Effector CD4-positive, alpha-beta T cell (primary cell): ENCODE results near the gene OR1E2. TPM values are rescaled to one million over a fixed set of nuclear protein-coding genes. Genes with fewer than 3 reads are reported as not detected.
"Not testable (repeated sequence)": the region's sequence is repeated elsewhere in the genome, so short reads cannot be mapped to it uniquely, and the experiment has no call there.

ENCODE experiments used
- DNase-seq: peaks from one replicate; pipeline ENCODE4 v3.0.0-alpha.2; 2020
- total RNA-seq: gene quantifications from one replicate; lab custom pipeline; 2026; lab: John Stamatoyannopoulos, UW

Gene OR1E2, protein sequence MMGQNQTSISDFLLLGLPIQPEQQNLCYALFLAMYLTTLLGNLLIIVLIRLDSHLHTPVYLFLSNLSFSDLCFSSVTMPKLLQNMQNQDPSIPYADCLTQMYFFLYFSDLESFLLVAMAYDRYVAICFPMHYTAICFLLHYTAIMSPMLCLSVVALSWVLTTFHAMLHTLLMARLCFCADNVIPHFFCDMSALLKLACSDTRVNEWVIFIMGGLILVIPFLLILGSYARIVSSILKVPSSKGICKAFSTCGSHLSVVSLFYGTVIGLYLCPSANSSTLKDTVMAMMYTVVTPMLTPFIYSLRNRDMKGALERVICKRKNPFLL
- total RNA-seq, result not detected

DNA sequence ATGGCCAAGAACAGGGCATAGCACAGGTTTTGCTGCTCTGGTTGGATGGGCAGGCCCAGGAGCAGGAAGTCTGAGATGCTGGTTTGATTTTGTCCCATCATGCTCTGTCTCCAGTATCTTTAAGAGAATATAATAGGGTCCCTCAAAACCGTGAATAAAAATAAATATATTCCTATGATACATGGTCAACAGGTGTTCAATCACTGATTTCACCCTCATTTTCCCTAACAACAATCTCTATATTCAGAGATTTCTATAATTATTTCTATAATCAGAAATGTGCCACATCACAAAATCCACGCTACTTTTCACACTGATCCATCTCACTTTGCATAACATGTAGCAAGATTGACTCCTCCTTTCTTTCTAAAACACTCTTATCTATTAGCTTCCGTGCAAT, at the start of gene OR1E2:
Gene OR1E2, minus strand, starts transcription at position 101 of the 400 bp plus-strand sequence. Its CDS starts 0 bp downstream, at position 101.
- DNase-seq, result no peak

DNA sequence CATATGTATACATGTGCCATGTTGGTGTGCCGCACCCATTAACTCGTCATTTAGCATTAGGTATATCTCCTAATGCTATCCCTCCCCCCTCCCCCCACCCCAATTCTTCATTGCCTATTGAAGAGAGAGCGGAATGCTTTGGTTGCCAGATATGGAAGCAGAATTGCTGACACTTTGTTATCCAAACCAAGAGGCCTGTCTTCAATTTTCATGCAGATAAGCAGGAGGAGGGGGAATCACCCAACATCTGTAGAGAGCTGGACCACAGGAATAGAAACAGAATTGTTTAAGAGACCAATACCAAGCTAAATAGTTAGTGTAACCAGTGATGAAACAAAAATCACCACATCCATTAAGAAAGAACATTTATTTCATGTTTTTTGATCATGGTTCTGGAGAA, 49.2 kb upstream of the OR1E2 start:
- no peak for DNase-seq

DNA sequence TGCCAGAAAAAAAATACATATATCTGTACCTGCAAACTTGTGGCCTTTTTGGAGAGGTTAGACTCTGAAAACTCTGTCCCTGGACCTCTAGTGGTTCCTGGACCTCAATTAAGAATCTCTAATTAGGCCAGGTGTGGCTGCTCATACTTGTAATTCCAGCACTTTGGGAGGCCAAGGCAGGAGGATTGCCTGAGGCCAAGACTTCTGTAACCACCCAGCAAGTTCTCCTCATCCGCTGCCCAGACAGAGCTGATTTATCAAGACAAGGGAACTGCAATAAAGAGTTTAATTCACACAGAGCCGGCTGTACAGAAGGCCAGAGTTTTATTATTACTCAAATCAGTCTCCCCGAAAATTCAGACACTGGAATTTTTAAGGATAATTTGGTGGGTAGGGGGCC, 46.3 kb upstream of the OR1E2 start:
- no peak for DNase-seq

DNA sequence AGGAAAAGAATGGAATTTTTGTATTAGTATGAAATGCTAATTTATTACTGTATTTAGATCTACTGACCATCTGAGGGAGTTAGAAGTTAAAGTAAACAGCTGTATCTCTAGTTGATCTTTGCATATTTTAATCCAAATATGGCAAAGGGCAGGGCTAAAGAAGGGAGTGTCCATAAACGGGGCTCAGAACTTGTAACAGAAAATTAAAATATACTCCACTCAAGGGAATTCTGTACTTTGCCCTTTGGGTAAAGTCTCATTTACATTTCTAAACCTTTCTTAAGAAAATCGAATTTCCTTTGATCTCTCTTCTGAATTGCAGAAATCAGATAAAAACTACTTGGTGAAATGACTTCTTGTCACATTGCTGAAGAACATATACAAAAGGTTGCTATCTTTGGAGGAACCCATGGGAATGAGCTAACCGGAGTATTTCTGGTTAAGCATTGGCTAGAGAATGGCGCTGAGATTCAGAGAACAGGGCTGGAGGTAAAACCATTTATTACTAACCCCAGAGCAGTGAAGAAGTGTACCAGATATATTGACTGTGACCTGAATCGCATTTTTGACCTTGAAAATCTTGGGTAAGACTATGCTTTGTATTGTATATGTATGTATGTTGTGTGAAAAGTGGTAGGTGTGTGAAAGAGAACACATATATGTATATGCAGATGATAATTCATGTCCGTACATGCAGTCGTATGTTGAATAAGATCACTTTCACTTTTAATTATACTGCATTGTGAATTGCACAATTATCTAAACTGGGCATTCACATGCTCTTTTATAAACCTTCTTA, 42.4 kb upstream of the OR1E2 start, which contains the start of gene ASPA:
Gene ASPA, plus strand, starts transcription at position 186 of the 799 bp plus-strand sequence. Its CDS starts 163 bp downstream, at position 349.
- DNase-seq, result no peak

DNA sequence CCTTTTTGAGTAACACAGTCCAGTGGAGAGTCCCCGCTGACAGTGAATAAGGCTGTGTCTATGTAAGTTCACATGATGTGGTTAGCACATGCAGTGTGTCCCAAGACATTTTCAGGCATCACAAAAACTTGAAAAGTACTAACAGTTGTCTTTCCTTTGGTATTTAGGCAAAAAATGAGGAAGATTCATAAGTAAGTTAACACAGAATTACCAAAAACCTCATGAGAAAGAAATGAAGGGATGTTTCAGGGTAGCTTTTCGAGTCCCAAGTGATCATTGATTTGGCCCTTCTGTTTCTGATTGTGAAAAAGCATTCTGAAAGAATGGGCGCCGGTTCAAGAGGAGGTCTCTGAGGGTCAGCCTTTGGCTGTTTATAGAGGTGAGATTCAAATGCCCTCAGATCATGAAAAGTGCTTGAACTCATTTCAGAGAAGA, 41.6 kb upstream of the OR1E2 start:
- DNase-seq, result no peak

DNA sequence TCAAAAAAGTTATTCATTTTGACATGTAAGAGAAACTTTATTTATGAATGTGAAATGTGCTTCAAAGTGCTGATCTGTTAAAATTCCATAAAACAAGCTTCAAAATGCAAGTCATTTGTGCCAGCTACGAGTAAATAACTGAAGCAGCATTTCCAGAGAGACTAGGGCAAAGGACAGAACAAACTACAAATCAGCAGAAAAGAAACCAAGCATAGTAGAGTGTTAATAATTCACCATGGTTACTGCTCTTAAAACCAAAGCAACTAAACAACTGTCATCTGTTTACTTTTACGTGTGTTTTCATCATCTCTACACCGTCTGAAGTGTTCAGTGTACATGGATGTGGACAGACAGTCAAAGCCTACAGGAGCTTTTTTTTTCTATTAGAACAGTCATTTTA, 40.6 kb upstream of the OR1E2 start:
- no peak for DNase-seq

DNA sequence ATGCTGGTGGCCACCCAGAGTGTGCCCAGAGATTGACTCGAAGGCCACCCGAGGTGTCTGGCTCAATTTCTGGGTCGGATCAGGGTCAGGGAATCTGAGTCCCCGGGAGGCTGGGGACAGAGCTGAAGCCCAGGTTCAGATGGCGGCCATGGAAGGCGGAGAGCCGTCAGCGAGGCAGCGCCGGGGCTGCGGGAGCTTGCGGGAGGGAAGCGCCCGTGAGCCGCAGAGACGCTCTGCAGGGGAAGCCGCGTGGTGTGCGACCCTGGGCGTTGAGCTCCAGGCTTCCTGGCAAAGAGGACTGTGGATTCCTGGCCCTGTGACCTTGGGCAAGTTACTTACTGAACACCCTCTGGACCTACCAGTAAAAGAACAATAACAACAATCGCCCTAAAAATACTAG, 38.5 kb upstream of the OR1E2 start:
- no peak for DNase-seq

DNA sequence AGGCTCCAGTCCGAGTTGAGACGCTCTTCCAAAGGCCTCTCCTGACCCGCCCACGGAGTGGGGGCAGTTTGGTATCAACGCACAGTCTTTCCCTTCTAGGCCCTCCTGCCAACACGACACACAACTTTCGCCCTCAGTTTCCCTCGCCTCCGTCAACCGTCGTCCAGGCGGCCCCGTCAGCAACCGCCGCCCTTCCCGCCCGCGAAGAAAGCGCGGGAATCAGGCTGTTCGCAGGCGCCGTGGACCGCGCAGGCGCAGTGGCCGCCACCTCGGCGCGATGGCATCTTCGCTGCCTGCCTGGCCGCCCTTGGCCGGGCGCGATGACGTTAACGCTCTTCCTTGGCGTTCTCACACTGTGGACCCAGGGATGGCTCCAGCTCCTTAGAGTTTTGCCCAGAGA, 38.0 kb upstream of the OR1E2 start, which contains the start of gene SPATA22:
Gene SPATA22, minus strand, starts transcription at position 221 of the 400 bp plus-strand sequence. CDS start 2,494 bp downstream, outside the sequence.
- DNase-seq, result no peak

DNA sequence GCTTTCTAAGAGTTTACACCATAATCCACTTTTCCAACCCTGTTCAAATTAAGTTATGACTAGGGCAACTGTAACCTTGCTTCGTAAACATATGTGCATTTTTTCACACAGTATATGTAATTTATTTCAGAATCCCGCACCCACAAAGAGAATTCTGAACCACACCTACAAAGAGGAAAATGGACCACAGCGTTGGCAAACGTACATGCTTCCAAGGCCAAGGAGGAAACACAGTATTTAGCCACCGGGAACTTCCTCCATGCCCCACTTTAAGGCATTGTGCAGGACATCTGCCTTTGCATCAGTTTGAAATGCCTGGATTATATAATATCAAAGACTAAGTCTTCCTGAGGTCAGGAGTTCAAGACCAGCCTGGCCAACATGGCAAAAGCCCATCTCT, 35.9 kb upstream of the OR1E2 start:
- DNase-seq, result no peak

DNA sequence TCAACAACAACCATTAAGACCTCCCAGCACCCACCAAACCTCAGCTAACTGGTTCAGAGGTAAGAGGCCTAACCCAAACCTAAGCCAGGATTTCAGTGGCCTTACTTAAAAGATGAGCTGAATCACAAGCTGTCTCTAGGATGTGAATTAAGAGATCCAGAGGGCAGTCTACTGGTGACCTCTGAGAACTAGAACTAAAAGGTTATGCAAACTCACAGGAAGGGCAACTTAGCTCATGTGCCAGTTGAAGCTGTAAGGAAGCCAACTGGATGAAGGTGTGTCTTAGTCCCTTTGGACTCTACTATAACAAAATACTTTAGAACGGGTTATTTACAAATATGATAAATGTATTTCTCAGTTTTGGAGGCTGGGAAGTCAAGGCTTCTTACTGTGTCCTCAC, 32.7 kb upstream of the OR1E2 start:
- not testable (repeated sequence) for DNase-seq

DNA sequence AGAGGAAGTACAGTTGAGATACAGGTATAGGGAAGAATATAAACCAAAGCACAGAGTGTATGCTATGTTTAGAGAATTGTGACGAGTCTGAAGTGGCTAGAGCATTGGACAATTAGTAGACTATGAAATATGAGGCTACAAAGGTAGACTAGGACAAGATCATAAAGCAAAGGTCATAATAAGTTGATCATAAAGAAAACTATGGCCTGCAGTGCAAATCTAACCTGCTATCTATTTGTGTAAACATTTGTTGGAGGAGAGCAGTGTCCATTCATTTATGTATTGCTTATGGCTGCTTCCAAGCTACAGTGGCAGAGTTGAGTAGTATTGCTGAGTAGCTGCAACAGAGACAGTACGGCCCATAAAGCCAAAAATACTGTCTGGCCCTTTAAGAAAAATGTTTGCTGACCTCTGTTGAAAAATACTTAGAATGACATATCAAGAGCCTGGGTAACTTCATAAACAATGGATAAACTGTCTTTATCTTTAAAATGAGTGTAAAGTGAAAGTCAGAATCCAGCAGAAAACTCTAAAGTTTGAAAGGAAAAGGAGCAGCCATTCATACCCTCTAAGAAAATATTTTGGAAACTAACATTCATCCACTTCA, 14.5 kb upstream of the OR1E2 start:
- no peak for DNase-seq

DNA sequence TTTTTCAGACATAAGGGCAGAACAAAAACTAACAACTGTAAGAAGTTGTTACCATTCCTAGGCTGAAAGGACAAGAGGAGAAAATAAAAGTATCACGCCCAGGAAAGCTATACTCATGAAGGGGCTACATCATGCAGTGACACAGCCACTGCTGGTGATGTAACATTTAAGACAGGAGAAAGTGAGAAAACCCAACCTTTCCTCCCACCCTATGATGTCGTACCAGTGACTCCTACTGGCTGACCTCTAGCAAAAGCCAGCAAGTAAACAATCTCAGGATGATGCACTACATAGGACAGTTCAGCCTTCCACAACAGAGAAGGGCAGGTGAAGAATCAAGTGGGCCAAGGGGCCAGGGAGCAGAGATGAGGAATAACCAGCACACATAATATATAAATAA, 14.0 kb upstream of the OR1E2 start:
- DNase-seq, result no peak

DNA sequence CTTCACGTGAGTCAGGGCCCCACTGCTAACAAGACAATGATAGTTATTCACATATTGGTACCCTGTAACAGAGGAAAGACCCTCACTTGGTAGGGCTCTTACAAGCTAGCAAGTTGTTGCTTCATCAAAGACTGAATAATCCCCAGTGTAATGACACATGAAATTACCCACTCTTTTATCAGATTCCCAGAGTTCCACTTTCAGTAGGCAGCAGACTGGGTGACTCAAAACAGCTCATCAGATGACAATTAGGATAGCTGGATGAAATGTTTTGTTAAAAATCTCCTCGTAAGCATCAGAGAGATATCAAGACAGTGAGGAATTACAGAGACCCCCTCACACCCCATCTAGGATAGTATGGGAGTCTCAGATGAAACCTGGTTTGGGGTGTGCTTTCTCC, 6.8 kb upstream of the OR1E2 start:
- no peak for DNase-seq

DNA sequence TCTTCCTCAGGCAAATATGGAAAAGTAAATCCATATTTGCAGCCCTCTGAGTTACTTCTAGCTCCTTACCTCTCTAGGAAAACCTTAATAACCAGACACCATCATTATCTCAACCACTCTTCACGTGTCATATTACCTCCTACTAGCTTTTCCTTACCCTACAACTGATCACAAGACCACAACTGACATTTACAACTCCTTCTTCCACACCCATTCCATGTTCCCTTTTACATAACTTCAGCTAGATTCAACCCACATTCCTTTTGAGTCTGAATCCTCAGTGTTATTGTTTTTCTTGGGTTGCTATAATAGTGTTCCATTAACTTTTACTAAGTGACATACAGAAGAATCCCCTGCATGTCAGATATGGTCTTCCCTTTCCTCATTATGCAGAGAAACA, 4.7 kb upstream of the OR1E2 start:
- no peak for DNase-seq

DNA sequence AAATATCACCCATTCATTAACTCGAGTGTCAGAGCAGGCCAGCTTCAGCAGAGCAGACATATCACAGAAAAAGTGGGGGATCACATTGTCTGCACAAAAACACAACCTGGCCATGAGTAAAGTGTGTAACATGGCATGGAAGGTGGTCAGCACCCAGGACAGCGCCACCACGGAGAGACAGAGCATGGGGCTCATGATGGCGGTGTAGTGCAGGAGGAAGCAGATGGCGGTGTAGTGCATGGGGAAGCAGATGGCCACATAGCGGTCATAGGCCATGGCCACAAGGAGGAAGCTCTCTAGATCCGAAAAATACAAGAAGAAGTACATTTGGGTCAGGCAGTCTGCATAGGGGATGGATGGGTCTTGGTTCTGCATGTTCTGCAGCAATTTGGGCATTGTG, 426 bp downstream of the OR1E2 start:
- DNase-seq, result not testable (repeated sequence)

DNA sequence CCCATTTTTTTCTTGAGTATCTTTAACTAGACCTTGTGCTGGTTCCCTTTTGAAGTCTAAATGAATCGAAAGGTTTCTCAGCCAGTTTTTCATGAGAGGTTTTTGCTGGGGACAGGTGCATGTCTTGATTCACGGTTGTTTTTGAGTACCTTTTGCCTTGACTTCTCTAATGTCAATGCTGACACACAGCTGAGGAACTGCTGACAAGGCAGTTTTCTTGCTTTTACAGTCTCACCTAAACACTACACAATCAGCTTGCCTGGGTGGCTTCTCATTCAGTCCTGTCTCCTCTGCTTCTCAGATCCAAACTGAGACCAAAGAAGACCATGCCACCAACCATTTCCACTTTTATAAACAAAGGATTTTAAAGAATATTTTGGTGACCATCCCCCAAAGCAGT, 15.4 kb downstream of the OR1E2 start:
- no peak for DNase-seq

DNA sequence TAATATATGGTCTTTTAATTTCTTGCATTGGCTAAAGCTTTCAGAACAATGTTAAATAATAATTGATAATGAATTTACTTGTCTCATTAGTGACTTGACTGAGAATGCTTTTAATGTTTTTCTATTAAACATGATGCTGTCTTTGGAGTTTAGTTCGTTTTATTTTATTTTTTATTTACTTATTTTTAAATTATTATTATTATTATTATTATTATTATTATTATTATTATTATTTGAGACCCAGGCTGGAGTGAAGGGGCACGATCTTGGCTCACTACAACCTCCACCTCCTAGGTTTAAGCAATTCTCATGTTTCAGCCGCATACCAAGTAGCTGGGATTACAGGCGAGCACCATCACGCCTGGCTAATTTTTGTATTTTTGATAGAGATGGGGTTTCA, 18.0 kb downstream of the OR1E2 start:
- DNase-seq, result no peak

DNA sequence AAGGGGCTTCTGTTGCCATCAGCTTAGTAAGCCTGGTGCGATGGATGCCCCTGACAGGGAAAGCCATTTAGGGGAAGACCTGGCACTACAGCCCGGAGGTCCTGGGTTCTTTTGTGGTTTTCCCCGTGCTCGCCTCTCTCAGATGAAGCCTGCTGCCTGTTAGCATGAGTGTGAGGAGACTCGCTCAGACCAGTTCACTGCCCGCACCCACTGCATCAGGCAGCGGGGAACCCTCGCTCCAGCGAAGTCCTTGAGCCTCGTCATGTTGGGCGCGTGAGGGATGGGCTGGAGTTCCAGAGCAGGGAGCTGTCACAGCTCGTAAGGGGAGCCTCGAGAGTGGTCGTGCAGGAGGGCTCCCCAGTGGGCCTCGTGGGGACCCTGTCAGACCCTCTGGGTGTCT, 21.4 kb downstream of the OR1E2 start:
- DNase-seq, result not testable (repeated sequence)

DNA sequence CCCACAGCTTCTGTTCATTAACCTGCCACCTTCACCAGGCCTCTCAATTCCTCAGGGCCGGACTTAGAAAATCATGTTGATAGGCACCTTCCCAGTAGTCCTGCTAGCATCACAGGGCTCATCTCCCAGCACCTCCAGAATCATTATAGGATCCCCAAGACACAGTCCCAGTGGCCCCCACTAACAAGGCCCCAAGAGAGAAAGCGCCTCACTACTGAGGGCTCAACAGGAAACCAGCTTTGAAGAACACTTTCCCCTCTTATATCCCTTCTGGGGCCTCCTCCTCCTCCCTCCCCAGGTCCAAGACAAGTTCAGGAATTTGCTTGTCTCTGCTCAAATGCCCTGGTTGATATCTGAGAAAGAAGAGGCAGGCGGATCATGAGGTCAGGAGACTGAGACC, 22.6 kb downstream of the OR1E2 start, which contains the start of gene OR3A3:
Gene OR3A3, plus strand, starts transcription at position 301 of the 400 bp plus-strand sequence.
- DNase-seq, result no peak

DNA sequence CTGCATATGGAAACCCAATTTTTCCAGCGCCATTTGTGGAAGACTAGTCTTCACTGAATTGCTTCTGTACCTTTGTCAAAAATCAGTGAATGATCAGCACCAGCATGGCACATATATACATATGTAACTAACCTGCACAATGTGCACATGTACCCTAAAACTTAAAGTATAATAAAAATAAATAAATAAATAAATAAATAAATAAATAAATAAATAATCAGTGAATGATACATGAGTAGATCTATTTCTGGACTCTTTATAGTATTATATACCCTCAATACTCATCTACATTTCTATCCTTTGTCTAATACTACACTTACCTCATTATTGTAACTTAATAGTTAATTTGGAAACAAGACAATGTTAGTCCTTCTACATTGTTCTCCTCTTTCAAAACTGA, 29.8 kb downstream of the OR1E2 start:
- DNase-seq, result not testable (repeated sequence)

DNA sequence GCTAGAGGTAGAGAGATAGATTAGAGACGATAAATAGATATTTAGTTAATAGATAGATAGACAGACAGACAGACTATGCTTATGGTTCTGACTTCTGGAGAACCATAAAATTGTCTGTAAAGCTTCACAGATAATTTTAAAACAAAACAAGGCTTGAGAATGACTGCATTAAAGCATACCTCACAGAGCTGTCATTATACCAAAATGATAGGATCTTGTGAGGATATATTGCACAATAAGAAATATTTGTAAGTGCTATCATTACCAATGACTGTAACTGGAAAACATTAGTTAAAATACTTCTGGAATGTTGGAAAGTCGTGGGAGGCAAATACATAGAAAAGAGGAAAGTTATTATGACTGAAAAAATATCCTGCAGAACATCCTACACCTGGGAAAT, 31.9 kb downstream of the OR1E2 start:
- no peak for DNase-seq

DNA sequence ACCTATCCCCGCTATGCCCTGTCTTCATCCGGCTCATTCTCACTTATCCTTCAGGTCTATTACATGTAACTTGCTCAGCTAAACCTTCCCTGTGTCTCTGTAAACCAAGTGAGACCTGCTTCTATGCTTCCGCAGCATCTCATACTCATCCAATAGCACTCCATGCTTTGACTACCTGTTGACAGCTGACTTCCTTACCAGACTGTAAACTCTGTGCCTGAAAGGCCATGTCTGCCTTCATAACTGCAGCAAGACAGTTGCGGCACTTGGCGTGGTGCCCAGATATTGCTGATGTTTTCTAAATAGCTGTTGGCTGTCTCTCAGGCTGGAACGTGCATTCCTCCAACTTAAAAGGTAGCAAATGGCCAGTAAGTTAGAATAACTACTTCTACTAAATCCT, 33.6 kb downstream of the OR1E2 start:
- DNase-seq, result no peak

DNA sequence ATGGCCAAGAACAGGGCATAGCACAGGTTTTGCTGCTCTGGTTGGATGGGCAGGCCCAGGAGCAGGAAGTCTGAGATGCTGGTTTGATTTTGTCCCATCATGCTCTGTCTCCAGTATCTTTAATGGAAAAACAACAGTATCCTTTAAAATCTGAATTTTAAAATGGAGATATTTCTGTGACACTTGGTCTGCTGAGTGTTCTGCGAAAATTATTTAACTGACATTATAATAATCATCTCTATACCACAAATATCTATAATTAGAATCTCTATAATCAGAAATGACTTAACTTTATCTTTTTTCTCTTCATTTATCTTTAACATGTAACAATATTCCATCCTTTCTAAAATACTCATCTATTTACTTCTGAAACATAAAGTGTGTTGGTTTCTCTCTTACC, 35.3 kb downstream of the OR1E2 start, which contains the start of gene OR1E1:
Gene OR1E1, minus strand, starts transcription at position 101 of the 400 bp plus-strand sequence. Its CDS starts 0 bp downstream, at position 101.
- DNase-seq, result no peak
